ENCODE measurements around the gene TAS2R1.
"Not testable (repeated sequence)": the region's sequence is repeated elsewhere in the genome, so short reads cannot be mapped to it uniquely, and the experiment has no call there.

The TAS2R1 gene

GRCh38 chr5:9622971-9623421 is 7.2 kb downstream of the TAS2R1 start:
- DNase-seq (ENCODE audit: low spot score) = no peak

- no peak for DNase-seq (ENCODE audit: low spot score)
These were observed 8.7 kb downstream of the TAS2R1 start for GRCh38 chr5:9621379-9621903.

- no peak for DNase-seq (ENCODE audit: low spot score)
These were observed 10.6 kb downstream of the TAS2R1 start for GRCh38 chr5:9619331-9620092.

GRCh38 chr5:9617739-9618504 is 12.2 kb downstream of the TAS2R1 start:
- DNase-seq (ENCODE audit: low spot score) = no peak

GRCh38 chr5:9617221-9617620 is 12.9 kb downstream of the TAS2R1 start:
- DNase-seq (ENCODE audit: low spot score) = no peak

GRCh38 chr5:9615331-9615730 is 14.8 kb downstream of the TAS2R1 start:
- no peak for DNase-seq (ENCODE audit: low spot score)

- no peak for DNase-seq (ENCODE audit: low spot score)
These were observed 16.8 kb downstream of the TAS2R1 start for GRCh38 chr5:9613360-9613759.

GRCh38 chr5:9610969-9611368 is 19.2 kb downstream of the TAS2R1 start:
- no peak for DNase-seq (ENCODE audit: low spot score)

- DNase-seq (ENCODE audit: low spot score) = no peak
These were observed 19.8 kb downstream of the TAS2R1 start for GRCh38 chr5:9610364-9610763.

- DNase-seq (ENCODE audit: low spot score) = no peak
These were observed 22.1 kb downstream of the TAS2R1 start for GRCh38 chr5:9608093-9608492.

- DNase-seq (ENCODE audit: low spot score) = no peak
These were observed 24.9 kb downstream of the TAS2R1 start for GRCh38 chr5:9605041-9605838.

GRCh38 chr5:9604416-9604815 is 25.7 kb downstream of the TAS2R1 start:
- no peak for DNase-seq (ENCODE audit: low spot score)

GRCh38 chr5:9601055-9601739 is 29.0 kb downstream of the TAS2R1 start:
- DNase-seq (ENCODE audit: low spot score) = no peak

- DNase-seq (ENCODE audit: low spot score) = no peak
These were observed 30.8 kb downstream of the TAS2R1 start for GRCh38 chr5:9599391-9599790.

GRCh38 chr5:9598329-9598728 is 31.8 kb downstream of the TAS2R1 start:
- not testable (repeated sequence) for DNase-seq (ENCODE audit: low spot score)

GRCh38 chr5:9597322-9597721 is 32.8 kb downstream of the TAS2R1 start:
- not testable (repeated sequence) for DNase-seq (ENCODE audit: low spot score)

GRCh38 chr5:9596824-9597223 is 33.3 kb downstream of the TAS2R1 start:
- DNase-seq (ENCODE audit: low spot score) = no peak

- no peak for DNase-seq (ENCODE audit: low spot score)
These were observed 33.9 kb downstream of the TAS2R1 start for GRCh38 chr5:9596171-9596780.

GRCh38 chr5:9594913-9595312 is 35.2 kb downstream of the TAS2R1 start:
- no peak for DNase-seq (ENCODE audit: low spot score)

- no peak for DNase-seq (ENCODE audit: low spot score)
These were observed 40.9 kb downstream of the TAS2R1 start for GRCh38 chr5:9589049-9589835.

All from cerebellar cortex (tissue), 1 donor.